SK-N-SH (cell line): ENCODE results near the gene CTXND1. TPM values are rescaled to one million over a fixed set of nuclear protein-coding genes. Genes with fewer than 3 reads are reported as not detected.

ENCODE experiments used
- CTCF ChIA-PET: fragments of 300-600, 350-600 bp; formaldehyde crosslinking; extraction: SDS; loops from one replicate; lab custom pipeline; 2021; lab: Yijun Ruan, JAX
- POLR2A ChIA-PET: fragments of 350-600 bp; sonication (Branson Sonifier 250); formaldehyde crosslinking; extraction: SDS; loops from one replicate; lab custom pipeline; 2020; ENCODE audit warnings: antibody characterized with exemption, inconsistent platforms; lab: Yijun Ruan, JAX
- DNase-seq: peaks from one replicate; pipeline ENCODE4 v3.0.0; 2012
- H2AFZ ChIP-seq: fragments of 200-600 bp; sonication (generic); 2 replicates; pipeline ENCODE4 v1.8.1; 2016; ENCODE audit warnings: antibody characterized with exemption, mild to moderate bottlenecking, low read depth
- H3F3A ChIP-seq: fragments of 200-600 bp; sonication (generic); replicated peaks from 2 replicates; pipeline ENCODE3; 2016; ENCODE audit warnings: antibody characterized with exemption, mild to moderate bottlenecking; ENCODE audit not compliant: insufficient read depth
- H3K27ac ChIP-seq, 2 experiments: fragments of 200-500 bp in 1 of 2; fragments of 200-600 bp in 1 of 2; sonication (Bioruptor generic) in 1 of 2; sonication (generic), shearing (Covaris generic) in 1 of 2; 2 replicates each; pipeline versions ENCODE4 v1.5.1 to v1.6.1; 2014 to 2016; ENCODE audit warnings: low read depth in 2 of 2, inconsistent platforms in 1 of 2, low read length in 1 of 2, mild to moderate bottlenecking in 1 of 2, mixed read lengths in 1 of 2
- H3K27me3 ChIP-seq: fragments of 200-600 bp; sonication (generic), shearing (Covaris generic); 2 replicates; pipeline ENCODE4 v1.6.1; 2016; ENCODE audit warnings: mixed run types; ENCODE audit not compliant: insufficient read depth
- H3K36me3 ChIP-seq, 2 experiments: fragments of 200-500 bp in 1 of 2; fragments of 200-600 bp in 1 of 2; sonication (Bioruptor generic) in 1 of 2; sonication (generic) in 1 of 2; replicated peaks in 1 of 2; 2 replicates each; pipeline versions ENCODE3 to v1.5.1; 2014 to 2016; ENCODE audit warnings: low read length in 1 of 2, mild to moderate bottlenecking in 1 of 2; ENCODE audit not compliant: insufficient read depth in 2 of 2, control insufficient read depth in 1 of 2
- H3K4me1 ChIP-seq, 2 experiments: fragments of 200-500 bp in 1 of 2; fragments of 200-600 bp in 1 of 2; sonication (Bioruptor generic) in 1 of 2; sonication (generic), shearing (Covaris generic) in 1 of 2; 2 replicates each; pipeline versions ENCODE4 v1.5.1 to v1.6.1; 2014 to 2016; ENCODE audit warnings: low read depth in 1 of 2, low read length in 1 of 2, mixed run types in 1 of 2; ENCODE audit not compliant: insufficient read depth in 2 of 2, control insufficient read depth in 1 of 2
- H3K4me2 ChIP-seq: fragments of 200-600 bp; sonication (generic), shearing (Covaris generic); 2 replicates; pipeline ENCODE4 v1.6.1; 2017; ENCODE audit warnings: mixed run types
- H3K4me3 ChIP-seq, 2 experiments: fragments of 200-500 bp in 1 of 2; fragments of 200-600 bp in 1 of 2; sonication (Bioruptor generic) in 1 of 2; sonication (generic), shearing (Covaris generic) in 1 of 2; 2 replicates each; pipeline versions ENCODE4 v1.5.1 to v1.8.1; 2014 to 2016; ENCODE audit warnings: low read depth in 2 of 2, inconsistent platforms in 1 of 2, low read length in 1 of 2, mild to moderate bottlenecking in 1 of 2, mixed read lengths in 1 of 2, moderate library complexity in 1 of 2
- H3K79me2 ChIP-seq: fragments of 200-600 bp; sonication (generic); 2 replicates; pipeline ENCODE4 v1.8.1; 2017; ENCODE audit warnings: mild to moderate bottlenecking; ENCODE audit not compliant: insufficient read depth
- H3K9ac ChIP-seq: fragments of 200-600 bp; sonication (generic); 2 replicates; pipeline ENCODE4 v1.6.1; 2017; ENCODE audit warnings: mixed run types
- H3K9me2 ChIP-seq: fragments of 200-600 bp; sonication (generic); 2 replicates; pipeline ENCODE4 v1.6.1; 2017; ENCODE audit warnings: mixed run types
- H3K9me3 ChIP-seq: fragments of 200-600 bp; sonication (generic); 2 replicates; pipeline ENCODE4 v1.6.1; 2017; ENCODE audit warnings: mixed run types, mild to moderate bottlenecking, moderate library complexity
- H4K20me1 ChIP-seq: fragments of 200-600 bp; sonication (generic); 2 replicates; pipeline ENCODE4 v1.6.1; 2017; ENCODE audit warnings: mild to moderate bottlenecking, mixed run types; ENCODE audit not compliant: insufficient read depth
- CHD2 ChIP-seq: fragments of 150-350 bp; IDR thresholded peaks from 2 replicates; pipeline ENCODE4 v1.6.1; 2018; ENCODE audit warnings: low read length; ENCODE audit not compliant: partially characterized antibody
- EP300 ChIP-seq, 2 experiments: IDR thresholded peaks; 2 replicates each; pipeline versions ENCODE4 v1.4.0 to v1.6.1; 2012; ENCODE audit warnings: borderline replicate concordance in 1 of 2, low read depth in 1 of 2, low read length in 1 of 2
- EZH2phosphoT487 ChIP-seq: fragments of 200-600 bp; sonication (generic); IDR thresholded peaks from 2 replicates; pipeline ENCODE4 v1.6.1; 2017; ENCODE audit warnings: low read depth, mixed run types, mild to moderate bottlenecking, antibody characterized with exemption, moderate library complexity, borderline replicate concordance
- FOSL2 ChIP-seq: IDR thresholded peaks from 2 replicates; pipeline ENCODE4 v1.4.0; 2012; ENCODE audit warnings: low read depth, mild to moderate bottlenecking, moderate library complexity, borderline replicate concordance
- JUND ChIP-seq: IDR thresholded peaks from 2 replicates; pipeline ENCODE4 v1.4.0; 2012
- MEF2A ChIP-seq: IDR thresholded peaks from 2 replicates; pipeline ENCODE4 v1.4.0; 2012; ENCODE audit warnings: low read depth, borderline replicate concordance
- MXI1 ChIP-seq: IDR thresholded peaks from 2 replicates; pipeline ENCODE4 v1.6.1; 2012; ENCODE audit warnings: mild to moderate bottlenecking, low read depth, low read length, improper control_type of control experiment
- NFIC ChIP-seq: IDR thresholded peaks from 2 replicates; pipeline ENCODE4 v1.4.0; 2012; ENCODE audit warnings: borderline replicate concordance
- NRF1 ChIP-seq: IDR thresholded peaks from 2 replicates; pipeline ENCODE4 v1.6.1; 2012; ENCODE audit warnings: low read depth, mild to moderate bottlenecking, low read length
- POLR2AphosphoS5 ChIP-seq: IDR thresholded peaks from 2 replicates; pipeline ENCODE4 v1.6.1; 2012; ENCODE audit warnings: low read depth, low read length
- RCOR1 ChIP-seq: fragments of 150-350 bp; IDR thresholded peaks from 2 replicates; pipeline ENCODE4 v1.6.1; 2017; ENCODE audit warnings: antibody characterized with exemption, low read length
- RFX5 ChIP-seq: IDR thresholded peaks from 2 replicates; pipeline ENCODE4 v1.6.1; 2012; ENCODE audit warnings: mild to moderate bottlenecking, improper control_type of control experiment, low read length
- SIN3A ChIP-seq: IDR thresholded peaks from 2 replicates; pipeline ENCODE4 v1.6.1; 2012; ENCODE audit warnings: low read depth, mild to moderate bottlenecking, low read length, moderate library complexity, borderline replicate concordance
- SMC3 ChIP-seq: IDR thresholded peaks from 2 replicates; pipeline ENCODE4 v1.6.1; 2012; ENCODE audit warnings: low read depth, low read length, improper control_type of control experiment
- TEAD4 ChIP-seq: IDR thresholded peaks from 2 replicates; pipeline ENCODE4 v1.4.0; 2012; ENCODE audit warnings: mild to moderate bottlenecking, borderline replicate concordance; ENCODE audit not compliant: insufficient read depth
- YY1 ChIP-seq: IDR thresholded peaks from 2 replicates; pipeline ENCODE4 v1.4.0; 2012; ENCODE audit warnings: low read depth, mild to moderate bottlenecking
- WGBS: methylation state at CpG from one replicate; pipeline ENCODE4 v1.1.6; 2017; ENCODE audit warnings: low lambda C conversion rate; 5-methylcytosine and 5-hydroxymethylcytosine counted together
- polyA plus RNA-seq, 3 experiments: library from polyadenylated mRNA; depleted of rRNA; stranded (reverse); fragments of >200 nt; gene quantifications; 2 replicates each; pipeline ENCODE4 v1.2.3, GENCODE V29; 2012
- TF ChIP-seq, protein P1 (sequence below): IDR thresholded peaks from 2 replicates; pipeline ENCODE4 v1.4.0; 2012; ENCODE audit warnings: low read depth
- TF ChIP-seq, protein P2 (sequence below): fragments of 150-350 bp; IDR thresholded peaks from 2 replicates; pipeline ENCODE4 v1.6.1; 2016; ENCODE audit warnings: mild to moderate bottlenecking, low read depth, low read length
- TF ChIP-seq, protein P3 (sequence below): IDR thresholded peaks from 2 replicates; pipeline ENCODE4 v1.4.0; 2012; ENCODE audit warnings: low read depth, borderline replicate concordance
- TF ChIP-seq, protein P4 (sequence below): fragments of 150-350 bp; IDR thresholded peaks from 2 replicates; pipeline ENCODE4 v1.6.1; 2017; ENCODE audit warnings: antibody characterized with exemption, low read length, low read depth, borderline replicate concordance

CTXND1 gene
- polyA plus RNA-seq, 1 of the 3 experiments (the other 2 are of a cell fraction) = not detected

DNA sequence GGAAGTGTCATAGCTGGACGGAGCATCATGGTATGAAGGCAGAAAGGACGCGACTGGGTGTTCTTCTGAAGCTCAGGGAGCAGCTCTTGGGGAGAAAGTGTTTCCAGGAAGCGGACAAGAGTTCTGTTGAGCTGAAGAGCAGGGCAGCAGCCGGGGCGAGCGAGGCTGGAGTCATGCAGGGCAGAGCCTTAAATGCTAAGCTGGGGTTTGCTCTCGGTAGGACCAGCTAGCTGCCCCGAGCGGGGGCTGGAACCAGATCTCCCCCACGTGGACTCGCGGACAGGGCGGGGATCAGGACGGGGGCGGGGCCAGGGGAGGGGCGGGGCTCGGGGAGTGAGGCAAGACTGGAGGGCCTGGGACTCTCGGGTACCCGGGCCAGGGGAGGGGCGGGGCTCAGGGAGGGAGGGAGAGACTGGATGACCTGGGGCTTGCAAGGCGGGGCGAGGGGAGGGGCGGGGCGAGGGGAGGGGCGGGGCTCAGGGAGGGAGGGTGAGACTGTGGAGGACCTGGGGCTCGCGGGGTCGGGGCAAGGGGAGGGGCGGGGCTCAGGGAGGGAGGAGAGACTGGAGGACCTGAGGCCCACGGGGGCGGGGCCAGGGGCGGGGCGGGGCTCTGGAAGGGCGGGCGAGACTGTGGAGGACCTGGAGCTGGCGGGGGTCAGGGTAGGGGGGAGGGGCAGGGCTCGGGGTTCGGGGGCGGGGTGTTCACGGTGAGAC lies 99.7 kb downstream of the CTXND1 start:
- TF ChIP-seq EZH2phosphoT487 (no peak), YY1 (no peak), EP300 (IDR thresholded peaks at IDR 0.05; ENCODE audit: borderline replicate concordance in 1 of 2, low read depth in 1 of 2, low read length in 1 of 2) (no peak), SIN3A (no peak), CHD2 (no peak), SMC3 (no peak), MEF2A (no peak), POLR2AphosphoS5 (no peak), MXI1 (peak; percentile 83), TEAD4 (no peak)
- TF ChIP-seq, protein P1, sequence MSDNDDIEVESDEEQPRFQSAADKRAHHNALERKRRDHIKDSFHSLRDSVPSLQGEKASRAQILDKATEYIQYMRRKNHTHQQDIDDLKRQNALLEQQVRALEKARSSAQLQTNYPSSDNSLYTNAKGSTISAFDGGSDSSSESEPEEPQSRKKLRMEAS = peak; percentile 62; the same call in 1 of the 2 replicates
- H3K9ac ChIP-seq = no peak overlapping the region
- no peaks in the 10 kb centered on the region for H3K9me2 ChIP-seq
- no peaks in the 10 kb centered on the region for H3K36me3 ChIP-seq
- H3K4me2 ChIP-seq = peak overlapping the region; percentile 93
- H3K27me3 ChIP-seq = no peaks in the 10 kb centered on the region
- H4K20me1 ChIP-seq = no peaks in the 10 kb centered on the region
- H3K4me3 ChIP-seq = peak overlapping the region; percentile 67 to 81
- H3K4me1 ChIP-seq = peaks cover 0 to 14% of the 10 kb centered on the region in 2 experiments; a peak in 1 of 4 replicates
- peak; percentile 99 for DNase-seq
- 3% methylated on average over 25 of the region's 41 CpGs for WGBS
- peak overlapping the region; percentile 96 for H2AFZ ChIP-seq
- peak overlapping the region; percentile 55 to 69; a peak in 3 of 4 replicates for H3K27ac ChIP-seq
- POLR2A ChIA-PET = interaction anchor here (0.5 kb wide), 1 partner anchor 803 kb away, joined by 3 read pairs; no protein-coding TSS in a partner anchor
- no peaks in the 10 kb centered on the region for H3K9me3 ChIP-seq
- no peaks in the 10 kb centered on the region for H3K79me2 ChIP-seq
- CTCF ChIA-PET = interaction anchor here (0.7 kb wide), 1 partner anchor 11 kb away, joined by 3 read pairs; no protein-coding TSS in a partner anchor
- H3F3A ChIP-seq = peaks cover 11% of the 10 kb centered on the region

DNA sequence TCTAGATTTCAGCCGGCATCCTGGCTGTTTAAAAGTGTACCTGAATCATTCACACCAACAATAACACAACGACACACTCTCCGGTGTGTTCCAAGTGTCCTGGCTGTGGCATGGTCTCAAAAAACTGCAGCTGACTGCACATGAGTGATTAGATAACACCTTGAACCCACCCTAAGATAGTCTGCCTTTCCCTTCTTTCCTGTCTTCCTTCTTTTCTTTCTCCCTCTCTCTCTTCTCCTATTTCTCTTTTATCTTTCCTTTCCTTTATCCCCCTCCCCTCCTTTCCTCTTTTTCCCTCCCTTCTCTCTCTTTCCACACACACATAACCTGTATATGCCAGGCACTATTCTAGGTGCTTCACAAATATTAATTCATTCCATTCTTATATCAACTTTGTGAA lies 100.4 kb downstream of the CTXND1 start:
- CTCF ChIA-PET = no interaction called here
- Histone ChIP-seq H2AFZ (peak overlapping the region; percentile 96; the same call in 1 of the 2 replicates), H3F3A (peaks cover 11% of the 10 kb centered on the region), H3K4me1 (peaks cover 0 to 14% of the 10 kb centered on the region in 2 experiments; a peak in 1 of 4 replicates), H3K9me2 (no peaks in the 10 kb centered on the region), H3K79me2 (no peaks in the 10 kb centered on the region), H3K4me2 (no peak overlapping the region), H3K9me3 (no peaks in the 10 kb centered on the region), H4K20me1 (no peaks in the 10 kb centered on the region), H3K27ac (peak overlapping the region in 1 of 2 experiments; percentile 55; a peak in 2 of 4 replicates), H3K9ac (no peak overlapping the region), H3K36me3 (no peaks in the 10 kb centered on the region), H3K4me3 (no peak overlapping the region), H3K27me3 (no peaks in the 10 kb centered on the region)
- POLR2A ChIA-PET = no interaction called here
- no peak for DNase-seq
- 84% methylated on average over 3 of the region's 3 CpGs for WGBS
- TF ChIP-seq NRF1 (no peak), JUND (no peak), FOSL2 (no peak), CHD2 (no peak), NFIC (no peak), MEF2A (no peak), SIN3A (no peak), MXI1 (no peak), RCOR1 (no peak), RFX5 (no peak), POLR2AphosphoS5 (no peak)
- TF ChIP-seq, protein P2, sequence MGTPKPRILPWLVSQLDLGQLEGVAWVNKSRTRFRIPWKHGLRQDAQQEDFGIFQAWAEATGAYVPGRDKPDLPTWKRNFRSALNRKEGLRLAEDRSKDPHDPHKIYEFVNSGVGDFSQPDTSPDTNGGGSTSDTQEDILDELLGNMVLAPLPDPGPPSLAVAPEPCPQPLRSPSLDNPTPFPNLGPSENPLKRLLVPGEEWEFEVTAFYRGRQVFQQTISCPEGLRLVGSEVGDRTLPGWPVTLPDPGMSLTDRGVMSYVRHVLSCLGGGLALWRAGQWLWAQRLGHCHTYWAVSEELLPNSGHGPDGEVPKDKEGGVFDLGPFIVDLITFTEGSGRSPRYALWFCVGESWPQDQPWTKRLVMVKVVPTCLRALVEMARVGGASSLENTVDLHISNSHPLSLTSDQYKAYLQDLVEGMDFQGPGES = no peak
- TF ChIP-seq, protein P3, sequence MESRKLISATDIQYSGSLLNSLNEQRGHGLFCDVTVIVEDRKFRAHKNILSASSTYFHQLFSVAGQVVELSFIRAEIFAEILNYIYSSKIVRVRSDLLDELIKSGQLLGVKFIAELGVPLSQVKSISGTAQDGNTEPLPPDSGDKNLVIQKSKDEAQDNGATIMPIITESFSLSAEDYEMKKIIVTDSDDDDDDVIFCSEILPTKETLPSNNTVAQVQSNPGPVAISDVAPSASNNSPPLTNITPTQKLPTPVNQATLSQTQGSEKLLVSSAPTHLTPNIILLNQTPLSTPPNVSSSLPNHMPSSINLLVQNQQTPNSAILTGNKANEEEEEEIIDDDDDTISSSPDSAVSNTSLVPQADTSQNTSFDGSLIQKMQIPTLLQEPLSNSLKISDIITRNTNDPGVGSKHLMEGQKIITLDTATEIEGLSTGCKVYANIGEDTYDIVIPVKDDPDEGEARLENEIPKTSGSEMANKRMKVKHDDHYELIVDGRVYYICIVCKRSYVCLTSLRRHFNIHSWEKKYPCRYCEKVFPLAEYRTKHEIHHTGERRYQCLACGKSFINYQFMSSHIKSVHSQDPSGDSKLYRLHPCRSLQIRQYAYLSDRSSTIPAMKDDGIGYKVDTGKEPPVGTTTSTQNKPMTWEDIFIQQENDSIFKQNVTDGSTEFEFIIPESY = no peak
- TF ChIP-seq, protein P4, sequence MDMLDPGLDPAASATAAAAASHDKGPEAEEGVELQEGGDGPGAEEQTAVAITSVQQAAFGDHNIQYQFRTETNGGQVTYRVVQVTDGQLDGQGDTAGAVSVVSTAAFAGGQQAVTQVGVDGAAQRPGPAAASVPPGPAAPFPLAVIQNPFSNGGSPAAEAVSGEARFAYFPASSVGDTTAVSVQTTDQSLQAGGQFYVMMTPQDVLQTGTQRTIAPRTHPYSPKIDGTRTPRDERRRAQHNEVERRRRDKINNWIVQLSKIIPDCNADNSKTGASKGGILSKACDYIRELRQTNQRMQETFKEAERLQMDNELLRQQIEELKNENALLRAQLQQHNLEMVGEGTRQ = no peak
